ENCODE results near the gene FBXL17.

The FBXL17 gene

GRCh38 chr5:107858788-107859187 lies 523.1 kb downstream of the FBXL17 start:
- no peak for DNase-seq (ENCODE audit: low read depth)

- no peak for DNase-seq (ENCODE audit: low read depth)
Measured at GRCh38 chr5:107858324-107858723, 523.6 kb downstream of the FBXL17 start.

GRCh38 chr5:107857785-107858184 lies 524.1 kb downstream of the FBXL17 start:
- no peak for DNase-seq (ENCODE audit: low read depth)

GRCh38 chr5:107855171-107855570 lies 526.7 kb downstream of the FBXL17 start:
- DNase-seq (ENCODE audit: low read depth) = no peak

- no peak for DNase-seq (ENCODE audit: low read depth)
Measured at GRCh38 chr5:107853696-107854095, 528.2 kb downstream of the FBXL17 start.

- DNase-seq (ENCODE audit: low read depth) = no peak
Measured at GRCh38 chr5:107853031-107853430, 528.9 kb downstream of the FBXL17 start.

- DNase-seq (ENCODE audit: low read depth) = no peak
Measured at GRCh38 chr5:107849118-107849517, 532.8 kb downstream of the FBXL17 start.

- DNase-seq (ENCODE audit: low read depth) = no peak
Measured at GRCh38 chr5:107840592-107840991, 541.3 kb downstream of the FBXL17 start.

GRCh38 chr5:107840161-107840560 lies 541.7 kb downstream of the FBXL17 start:
- DNase-seq (ENCODE audit: low read depth) = no peak

- no peak for DNase-seq (ENCODE audit: low read depth)
Measured at GRCh38 chr5:107835096-107835495, 546.8 kb downstream of the FBXL17 start.

GRCh38 chr5:107832746-107833145 lies 549.2 kb downstream of the FBXL17 start:
- DNase-seq (ENCODE audit: low read depth) = no peak

GRCh38 chr5:107831612-107832395 lies 550.1 kb downstream of the FBXL17 start:
- DNase-seq (ENCODE audit: low read depth) = no peak

- no peak for DNase-seq (ENCODE audit: low read depth)
Measured at GRCh38 chr5:107830750-107831149, 551.1 kb downstream of the FBXL17 start.

- no peak for DNase-seq (ENCODE audit: low read depth)
Measured at GRCh38 chr5:107826311-107827000, 555.4 kb downstream of the FBXL17 start.

- DNase-seq (ENCODE audit: low read depth) = no peak
Measured at GRCh38 chr5:107824821-107825220, 557.1 kb downstream of the FBXL17 start.

GRCh38 chr5:107821288-107821687 lies 560.6 kb downstream of the FBXL17 start:
- no peak for DNase-seq (ENCODE audit: low read depth)

- no peak for DNase-seq (ENCODE audit: low read depth)
Measured at GRCh38 chr5:107820429-107820828, 561.5 kb downstream of the FBXL17 start.

- DNase-seq (ENCODE audit: low read depth) = no peak
Measured at GRCh38 chr5:107817951-107818350, 563.9 kb downstream of the FBXL17 start.

GRCh38 chr5:107817436-107817835 lies 564.5 kb downstream of the FBXL17 start:
- no peak for DNase-seq (ENCODE audit: low read depth)

- no peak for DNase-seq (ENCODE audit: low read depth)
Measured at GRCh38 chr5:107815109-107815508, 566.8 kb downstream of the FBXL17 start.

- DNase-seq (ENCODE audit: low read depth) = no peak
Measured at GRCh38 chr5:107814183-107814827, 567.6 kb downstream of the FBXL17 start.

- DNase-seq (ENCODE audit: low read depth) = no peak
Measured at GRCh38 chr5:107813559-107813958, 568.3 kb downstream of the FBXL17 start.

- peak; percentile 29 for DNase-seq (ENCODE audit: low read depth)
Measured at GRCh38 chr5:107812570-107813141, 569.2 kb downstream of the FBXL17 start.
